Neural progenitor cell (in vitro differentiated cells): ENCODE data around the gene ABHD5. TPM values are rescaled to one million over a fixed set of nuclear protein-coding genes. Genes with fewer than 3 reads are reported as not detected.

ENCODE experiments used
- DNase-seq: peaks from one replicate; pipeline ENCODE4 v3.0.0-alpha.2; 2016; ENCODE audit warnings: low spot score
- H2AFZ ChIP-seq: fragments of 200-600 bp; sonication (generic); replicated peaks from 2 replicates; pipeline ENCODE4 v1.6.1; 2016; ENCODE audit warnings: antibody characterized with exemption
- H3F3A ChIP-seq: fragments of 200-600 bp; sonication (generic); 2 replicates; pipeline ENCODE4 v1.6.1; 2016; ENCODE audit warnings: antibody characterized with exemption, low read depth
- H3K27ac ChIP-seq: fragments of 200-600 bp; sonication (generic); 2 replicates; pipeline ENCODE4 v1.5.1; 2016; ENCODE audit warnings: mild to moderate bottlenecking
- H3K27me3 ChIP-seq: fragments of 200-600 bp; sonication (generic); 2 replicates; pipeline ENCODE4 v1.6.1; 2016; ENCODE audit warnings: mild to moderate bottlenecking, moderate library complexity
- H3K36me3 ChIP-seq: fragments of 200-600 bp; sonication (generic); 2 replicates; pipeline ENCODE4 v1.5.1; 2016
- H3K4me1 ChIP-seq: fragments of 200-600 bp; sonication (generic); 2 replicates; pipeline ENCODE4 v1.6.1; 2016; ENCODE audit warnings: mixed run types
- H3K4me2 ChIP-seq: fragments of 200-600 bp; sonication (generic); 2 replicates; pipeline ENCODE4 v1.6.1; 2016
- H3K4me3 ChIP-seq: fragments of 200-600 bp; sonication (generic); 2 replicates; pipeline ENCODE4 v1.5.1; 2016
- H3K79me2 ChIP-seq: fragments of 200-600 bp; sonication (generic); 2 replicates; pipeline ENCODE4 v1.6.1; 2016; ENCODE audit warnings: low read depth
- H3K9ac ChIP-seq: fragments of 200-600 bp; sonication (generic); 2 replicates; pipeline ENCODE4 v1.6.1; 2016
- H3K9me3 ChIP-seq: fragments of 200-600 bp; sonication (generic); 2 replicates; pipeline ENCODE4 v1.5.1; 2016; ENCODE audit warnings: low read depth
- H4K20me1 ChIP-seq: fragments of 200-600 bp; sonication (generic); 2 replicates; pipeline ENCODE4 v1.6.1; 2016; ENCODE audit warnings: low read depth
- H3K27ac Mint-ChIP-seq: 3 replicates; pipeline ENCODE4 v1.8.0; 2021; ENCODE audit warnings: mixed read lengths
- H3K27me3 Mint-ChIP-seq: 2 replicates; pipeline ENCODE4 v1.8.0; 2022; ENCODE audit warnings: low read depth, mild to moderate bottlenecking, inconsistent platforms, moderate library complexity, mixed read lengths; ENCODE audit not compliant: insufficient read depth
- H3K36me3 Mint-ChIP-seq: 3 replicates; pipeline ENCODE4 v1.8.0; 2021; ENCODE audit warnings: mixed read lengths
- H3K4me1 Mint-ChIP-seq: 3 replicates; pipeline ENCODE4 v1.8.0; 2021; ENCODE audit warnings: mixed read lengths
- H3K4me3 Mint-ChIP-seq: 3 replicates; pipeline ENCODE4 v1.8.0; 2021; ENCODE audit warnings: mild to moderate bottlenecking, moderate library complexity, mixed read lengths
- H3K9me3 Mint-ChIP-seq: 3 replicates; pipeline ENCODE4 v1.8.0; 2020; ENCODE audit warnings: mixed read lengths
- CTCF ChIP-seq: fragments of 200-600 bp; sonication (generic); IDR thresholded peaks from 2 replicates; pipeline ENCODE4 v1.5.1; 2017; ENCODE audit warnings: antibody characterized with exemption, mild to moderate bottlenecking
- EZH2 ChIP-seq: fragments of 200-600 bp; sonication (generic); IDR thresholded peaks from 2 replicates; pipeline ENCODE4 v1.6.1; 2017; ENCODE audit warnings: antibody characterized with exemption, mild to moderate bottlenecking, moderate library complexity
- EZH2phosphoT487 ChIP-seq: fragments of 200-600 bp; sonication (generic); IDR thresholded peaks from 2 replicates; pipeline ENCODE4 v1.6.1; 2017; ENCODE audit warnings: antibody characterized with exemption
- total RNA-seq: library from RNA; depleted of rRNA; stranded (reverse); fragments of >200 nt; gene quantifications from 2 replicates; pipeline ENCODE4 v1.2.3, GENCODE V29; 2015; ENCODE audit warnings: low replicate concordance

Gene ABHD5
- total RNA-seq, 1 donor from 2014 or later, result 9.1 TPM

GRCh38 chr3:43685921-43686320 lies 4.8 kb upstream of the ABHD5 start:
- Histone ChIP-seq H3K9ac (no peak overlapping the region), H3K9me3 (no peaks in the 10 kb centered on the region), H3K4me3 (no peak overlapping the region), H2AFZ (no peak overlapping the region), H3K36me3 (no peaks in the 10 kb centered on the region), H3K4me1 (peaks cover 7% of the 10 kb centered on the region), H3K27me3 (no peaks in the 10 kb centered on the region), H3K27ac (no peak overlapping the region), H3F3A (peaks cover 15% of the 10 kb centered on the region), H3K79me2 (no peaks in the 10 kb centered on the region), H3K4me2 (no peak overlapping the region), H4K20me1 (no peaks in the 10 kb centered on the region)
- DNase-seq, result no peak
- H3K9me3 Mint-ChIP-seq, result peaks cover 15% of the 10 kb centered on the region
- H3K27me3 Mint-ChIP-seq, result no peaks in the 10 kb centered on the region
- H3K27ac Mint-ChIP-seq, result no peak overlapping the region
- TF ChIP-seq EZH2phosphoT487, result no peak
- TF ChIP-seq CTCF, result no peak
- H3K4me1 Mint-ChIP-seq, result peaks cover 3% of the 10 kb centered on the region
- H3K36me3 Mint-ChIP-seq, result peaks cover 3% of the 10 kb centered on the region
- H3K4me3 Mint-ChIP-seq, result no peak overlapping the region

- Histone ChIP-seq H3F3A (peaks cover 19% of the 10 kb centered on the region), H3K9me3 (no peaks in the 10 kb centered on the region), H4K20me1 (no peaks in the 10 kb centered on the region)
Observed at GRCh38 chr3:43686333-43686699, 4.4 kb upstream of the ABHD5 start.

GRCh38 chr3:43686700-43687498 lies 3.8 kb upstream of the ABHD5 start:
- Mint-ChIP-seq H3K27ac (no peak overlapping the region), H3K9me3 (peaks cover 12% of the 10 kb centered on the region)

More at GRCh38 chr3:43686333-43686699, 4.4 kb upstream of the ABHD5 start:
- Histone ChIP-seq H2AFZ (no peak overlapping the region), H3K4me3 (no peak overlapping the region), H3K27me3 (no peaks in the 10 kb centered on the region), H3K9ac (no peak overlapping the region), H3K27ac (no peak overlapping the region), H3K4me2 (no peak overlapping the region), H3K36me3 (no peaks in the 10 kb centered on the region), H3K79me2 (no peaks in the 10 kb centered on the region), H3K4me1 (peaks cover 7% of the 10 kb centered on the region)
- Mint-ChIP-seq H3K4me3 (no peak overlapping the region), H3K27me3 (no peaks in the 10 kb centered on the region), H3K9me3 (peaks cover 15% of the 10 kb centered on the region), H3K4me1 (peaks cover 3% of the 10 kb centered on the region), H3K36me3 (peaks cover 3% of the 10 kb centered on the region), H3K27ac (no peak overlapping the region)
- TF ChIP-seq EZH2 (no peak), EZH2phosphoT487 (no peak), CTCF (no peak)
- no peak for DNase-seq

More at GRCh38 chr3:43686700-43687498, 3.8 kb upstream of the ABHD5 start:
- Histone ChIP-seq H3K9me3 (no peaks in the 10 kb centered on the region), H3K4me2 (no peak overlapping the region), H4K20me1 (no peaks in the 10 kb centered on the region), H3K4me1 (peaks cover 7% of the 10 kb centered on the region), H3K36me3 (no peaks in the 10 kb centered on the region), H2AFZ (no peak overlapping the region), H3K9ac (no peak overlapping the region), H3K79me2 (peaks cover 4% of the 10 kb centered on the region), H3K27me3 (no peaks in the 10 kb centered on the region), H3K27ac (no peak overlapping the region), H3K4me3 (no peak overlapping the region), H3F3A (peaks cover 25% of the 10 kb centered on the region)
- DNase-seq, result no peak
- no peak overlapping the region for H3K4me3 Mint-ChIP-seq
- no peaks in the 10 kb centered on the region for H3K27me3 Mint-ChIP-seq
- H3K36me3 Mint-ChIP-seq, result peaks cover 3% of the 10 kb centered on the region
- H3K4me1 Mint-ChIP-seq, result peaks cover 7% of the 10 kb centered on the region
- TF ChIP-seq CTCF (no peak), EZH2phosphoT487 (no peak), EZH2 (no peak)
